VCaP (cell line): ENCODE data around the gene TRIM71.
"Not testable (repeated sequence)": the region's sequence is repeated elsewhere in the genome, so short reads cannot be mapped to it uniquely, and the experiment has no call there.

Source experiments
- H3K27ac ChIP-seq: fragments of 450-650 bp; 2 replicates; pipeline ENCODE4 v1.5.1; 2017
- CTCF ChIP-seq: fragments of 450-650 bp; conservative IDR thresholded peaks from 2 replicates; pipeline ENCODE4 v1.5.1; 2017; ENCODE audit warnings: mild to moderate bottlenecking, moderate library complexity

The TRIM71 gene

GRCh38 chr3:32896143-32896542 is 78.3 kb downstream of the TRIM71 start:
- no peak overlapping the region for H3K27ac ChIP-seq
- no peak for TF ChIP-seq CTCF

GRCh38 chr3:32897001-32897601 is 79.3 kb downstream of the TRIM71 start:
- H3K27ac ChIP-seq = no peak overlapping the region
- no peak for TF ChIP-seq CTCF

- no peak overlapping the region for H3K27ac ChIP-seq
- TF ChIP-seq CTCF = no peak
Observed at GRCh38 chr3:32897981-32898623, 80.3 kb downstream of the TRIM71 start.

- H3K27ac ChIP-seq = no peak overlapping the region
- TF ChIP-seq CTCF = no peak
Observed at GRCh38 chr3:32899265-32899664, 81.5 kb downstream of the TRIM71 start.

GRCh38 chr3:32901005-32901932 is 83.5 kb downstream of the TRIM71 start:
- TF ChIP-seq CTCF = no peak
- H3K27ac ChIP-seq = no peak overlapping the region

- H3K27ac ChIP-seq = not testable (repeated sequence)
Observed at GRCh38 chr3:32902887-32903371, 85.1 kb downstream of the TRIM71 start.

GRCh38 chr3:32903953-32904352 is 86.2 kb downstream of the TRIM71 start:
- H3K27ac ChIP-seq = no peak overlapping the region
- TF ChIP-seq CTCF = no peak
